Choroid plexus epithelial cell (primary cell): ENCODE measurements around the gene DIDO1.

Experiments used
- DNase-seq: peaks from one replicate; pipeline ENCODE4 v3.0.0-alpha.2; 2010; ENCODE audit warnings: low read depth
- H3K4me3 ChIP-seq: 2 replicates; pipeline ENCODE4 v1.5.1; 2011; ENCODE audit warnings: low read depth, mild to moderate bottlenecking, control low read depth, low read length, moderate library complexity
- TF ChIP-seq, protein P1 (sequence below): conservative IDR thresholded peaks from 2 replicates; pipeline ENCODE4 v1.5.1; 2011; ENCODE audit warnings: low read depth, mild to moderate bottlenecking, control low read depth, inconsistent platforms, low read length, moderate library complexity

Gene DIDO1

DNA sequence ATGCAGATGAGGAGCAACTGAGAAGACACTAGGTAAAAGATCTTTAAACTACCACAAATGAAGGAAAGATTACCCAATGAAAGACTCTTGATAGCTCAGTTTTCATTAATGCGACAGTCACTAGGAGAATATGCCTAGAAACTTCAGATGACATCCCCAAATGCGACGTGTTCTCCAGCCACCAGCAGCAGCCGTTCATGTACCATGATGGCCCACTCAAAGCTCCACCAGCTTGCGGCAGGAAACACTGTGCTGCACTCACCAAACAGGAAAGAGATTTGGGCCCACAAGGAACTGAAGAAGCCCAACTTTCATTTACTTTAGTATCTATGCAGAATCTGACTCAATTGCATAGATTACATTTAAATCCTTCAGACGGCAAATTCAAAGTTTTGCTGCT, 7.5 kb downstream of the DIDO1 start:
- H3K4me3 ChIP-seq, result no peak overlapping the region
- DNase-seq, result no peak
- TF ChIP-seq, protein P1, sequence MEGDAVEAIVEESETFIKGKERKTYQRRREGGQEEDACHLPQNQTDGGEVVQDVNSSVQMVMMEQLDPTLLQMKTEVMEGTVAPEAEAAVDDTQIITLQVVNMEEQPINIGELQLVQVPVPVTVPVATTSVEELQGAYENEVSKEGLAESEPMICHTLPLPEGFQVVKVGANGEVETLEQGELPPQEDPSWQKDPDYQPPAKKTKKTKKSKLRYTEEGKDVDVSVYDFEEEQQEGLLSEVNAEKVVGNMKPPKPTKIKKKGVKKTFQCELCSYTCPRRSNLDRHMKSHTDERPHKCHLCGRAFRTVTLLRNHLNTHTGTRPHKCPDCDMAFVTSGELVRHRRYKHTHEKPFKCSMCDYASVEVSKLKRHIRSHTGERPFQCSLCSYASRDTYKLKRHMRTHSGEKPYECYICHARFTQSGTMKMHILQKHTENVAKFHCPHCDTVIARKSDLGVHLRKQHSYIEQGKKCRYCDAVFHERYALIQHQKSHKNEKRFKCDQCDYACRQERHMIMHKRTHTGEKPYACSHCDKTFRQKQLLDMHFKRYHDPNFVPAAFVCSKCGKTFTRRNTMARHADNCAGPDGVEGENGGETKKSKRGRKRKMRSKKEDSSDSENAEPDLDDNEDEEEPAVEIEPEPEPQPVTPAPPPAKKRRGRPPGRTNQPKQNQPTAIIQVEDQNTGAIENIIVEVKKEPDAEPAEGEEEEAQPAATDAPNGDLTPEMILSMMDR, result no peak

DNA sequence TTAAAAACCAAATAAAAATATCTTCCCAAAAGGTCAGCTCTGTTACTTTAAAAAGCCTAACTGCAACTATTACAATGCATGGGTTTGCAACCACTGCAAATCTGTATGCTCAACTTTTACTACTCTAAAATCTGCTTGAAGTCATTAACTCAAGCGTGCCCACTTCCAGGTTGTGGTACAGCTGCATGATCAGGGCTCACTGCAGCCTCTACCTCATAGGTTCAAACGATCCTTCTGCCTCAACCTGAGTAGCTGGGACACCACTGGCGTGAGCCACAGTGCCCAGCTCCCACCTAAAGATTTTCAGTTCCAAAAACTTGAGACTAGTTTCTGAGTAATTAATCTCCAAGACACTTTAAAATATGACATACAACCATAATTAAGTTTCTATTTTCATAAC, 8.2 kb downstream of the DIDO1 start:
- no peak for DNase-seq
- TF ChIP-seq, protein P1, result no peak
- no peak overlapping the region for H3K4me3 ChIP-seq

DNA sequence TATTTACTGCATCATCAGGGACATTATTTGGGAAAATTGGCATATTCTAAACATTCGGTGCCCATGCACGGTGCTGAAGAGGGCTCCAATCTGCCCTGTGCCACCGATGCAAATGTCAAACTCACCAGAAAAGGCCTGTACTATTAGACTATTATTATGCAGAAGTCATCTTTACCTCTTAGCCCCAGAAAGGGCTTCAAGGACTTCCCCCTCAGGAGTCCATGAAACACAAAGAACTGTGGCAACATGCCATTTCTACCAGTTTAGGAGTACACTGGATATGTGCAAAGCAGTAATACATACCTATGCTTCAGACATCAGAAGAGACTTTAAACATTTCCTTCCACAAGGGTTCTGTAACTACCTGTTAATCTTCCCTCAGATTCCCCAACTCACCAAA, 8.6 kb downstream of the DIDO1 start:
- TF ChIP-seq, protein P1, result no peak
- H3K4me3 ChIP-seq, result no peak overlapping the region

DNA sequence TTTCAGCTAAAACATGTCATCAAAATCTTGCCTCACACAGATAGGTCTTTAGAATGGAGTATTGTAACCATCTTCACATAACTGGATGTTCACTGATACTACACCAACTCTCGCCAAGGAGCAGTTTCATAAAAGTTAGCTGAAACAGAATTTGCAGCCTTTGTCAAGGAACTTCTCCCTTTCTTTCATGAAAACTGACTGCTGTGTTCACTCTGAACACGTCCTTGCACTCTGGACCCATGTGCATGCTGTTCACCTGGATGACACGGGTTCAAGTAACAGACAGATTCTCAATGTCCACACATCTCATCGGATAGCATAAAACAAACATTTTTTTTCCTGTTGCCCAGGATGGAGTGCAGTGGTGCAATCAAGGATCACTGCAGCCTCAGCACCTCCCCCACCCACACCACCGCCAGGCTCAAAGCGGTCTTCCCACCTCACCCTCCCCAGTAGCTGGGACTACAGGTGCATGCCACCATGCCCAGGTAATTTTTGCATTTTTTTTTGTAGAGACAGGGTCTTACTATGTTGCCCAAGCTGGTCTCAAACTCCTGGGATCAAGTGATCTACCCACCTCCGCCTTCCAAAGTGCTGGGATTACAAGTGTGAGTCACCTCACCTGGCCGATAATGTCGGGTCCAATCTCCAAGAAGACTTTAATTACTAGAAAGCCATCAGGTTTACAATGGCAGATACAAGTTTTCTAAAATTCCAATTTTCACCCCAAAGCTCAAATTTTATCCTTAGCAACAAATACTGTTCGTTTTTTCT, 9.4 kb downstream of the DIDO1 start:
- DNase-seq, result no peak
- no peak overlapping the region for H3K4me3 ChIP-seq
- TF ChIP-seq, protein P1, result no peak

More for the DNA sequence above, 8.6 kb downstream of the DIDO1 start:
- DNase-seq, result no peak

DNA sequence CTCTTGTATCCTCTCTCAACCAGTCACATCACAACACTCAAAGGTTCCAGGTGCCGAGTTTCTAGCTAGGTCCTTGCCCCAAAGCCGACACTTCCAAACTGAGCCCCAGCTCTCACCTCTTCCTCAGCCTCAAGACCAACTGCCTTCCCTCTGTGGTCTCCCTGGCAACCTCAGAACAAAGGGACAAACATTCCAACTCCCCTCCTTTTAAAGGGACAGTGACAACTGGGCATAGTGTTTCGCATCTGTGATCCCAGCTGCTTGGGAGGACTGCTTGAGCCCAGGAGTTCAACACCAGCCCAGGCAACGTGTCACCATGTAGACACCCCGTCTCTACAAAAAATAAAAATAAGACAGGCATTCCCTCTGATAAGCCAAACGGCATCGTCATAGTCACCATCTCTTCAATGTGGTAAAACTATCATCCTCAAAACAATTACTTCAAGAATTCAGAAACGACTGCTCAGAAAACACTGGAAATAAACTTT, 11.3 kb downstream of the DIDO1 start:
- TF ChIP-seq, protein P1, result no peak
- H3K4me3 ChIP-seq, result no peak overlapping the region
- DNase-seq, result peak; percentile 51

DNA sequence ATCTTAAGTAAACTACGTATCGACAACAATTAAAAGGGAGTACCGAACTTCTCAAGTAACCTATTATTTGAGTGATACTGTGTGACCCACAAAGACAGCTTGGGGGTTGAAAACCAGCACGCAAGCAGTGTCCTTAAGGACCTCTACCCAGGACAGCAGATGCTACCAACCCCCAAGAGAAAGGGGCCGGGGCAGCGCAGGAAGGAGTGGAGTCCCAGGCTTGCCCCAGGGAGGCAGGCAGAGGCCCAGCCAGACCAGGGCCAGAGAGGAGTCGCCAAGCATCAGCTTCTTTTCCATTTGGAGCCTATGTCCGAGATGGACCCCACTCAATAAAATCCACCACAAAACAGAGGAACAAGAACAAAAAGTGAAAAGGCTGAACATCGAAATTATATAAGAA, 11.9 kb downstream of the DIDO1 start:
- no peak overlapping the region for H3K4me3 ChIP-seq
- DNase-seq, result no peak
- TF ChIP-seq, protein P1, result no peak
